ENCODE data around the gene LTN1. TPM values are rescaled to one million over a fixed set of nuclear protein-coding genes. Genes with fewer than 3 reads are reported as not detected.

Gene LTN1
- total and polyA plus RNA-seq, 2 of the 13 experiments (the other 11 are each of a cell fraction or from before 2014, with no cell fraction given): 6.7 to 24.6 TPM

- no peak for TF ChIP-seq IKZF1 (IDR thresholded peaks at IDR 0.05)
- peak; percentile 88; the same call in 1 of the 2 replicates for TF ChIP-seq DR1 (CRISPR knock-in tag; IDR thresholded peaks at IDR 0.05)
- TF ChIP-seq ZBTB46 (CRISPR knock-in tag; IDR thresholded peaks at IDR 0.05; ENCODE audit: borderline replicate concordance): peak; percentile 81; the same call in 1 of the 2 replicates
- peak; percentile 79 to 94; a peak in 3 of 4 replicates for TF ChIP-seq KLF16 (CRISPR knock-in tag; IDR thresholded peaks at IDR 0.05)
- TF ChIP-seq ZNF501 (CRISPR knock-in tag; IDR thresholded peaks at IDR 0.05): peak; percentile 97
- no peak for TF ChIP-seq SMC3 (IDR thresholded peaks at IDR 0.05; ENCODE audit: low read length)
- TF ChIP-seq ZBTB2 (CRISPR knock-in tag; IDR thresholded peaks at IDR 0.05; ENCODE audit: low read depth): peak; percentile 81; the same call in 1 of the 2 replicates
- no peak for TF ChIP-seq MBD4 (IDR thresholded peaks at IDR 0.05; ENCODE audit: borderline replicate concordance, low read length)
- TF ChIP-seq ZNF850 (CRISPR knock-in tag; conservative IDR thresholded peaks at IDR 0.05): peak; percentile 80; the same call in 1 of the 2 replicates
- TF ChIP-seq KAT7 (CRISPR knock-in tag; IDR thresholded peaks at IDR 0.05; ENCODE audit: borderline replicate concordance): peak; percentile 60; the same call in 1 of the 2 replicates
- no peak for TF ChIP-seq BCLAF1 (IDR thresholded peaks at IDR 0.05)
- TF ChIP-seq PHF8 (CRISPR knock-in tag; IDR thresholded peaks at IDR 0.05): peak; percentile 97
- TF ChIP-seq PHF5A (CRISPR knock-in tag; IDR thresholded peaks at IDR 0.05; ENCODE audit: low read depth, unreplicated experiment): no peak
- TF ChIP-seq PRDM10 (CRISPR knock-in tag; IDR thresholded peaks at IDR 0.05; ENCODE audit: low read depth): 0 out of 2 replicates have a peak, but pooled peaks have one; percentile 67
- TF ChIP-seq THYN1 (CRISPR knock-in tag; IDR thresholded peaks at IDR 0.05; ENCODE audit: borderline replicate concordance, low read depth): peak; percentile 93; the same call in 1 of the 2 replicates
These were observed 107.5 kb downstream of the LTN1 start (continued) for GRCh38 chr21:28884976-28885852.

All from HepG2 (cell line).